GM12875 (cell line): ENCODE data around the gene CYBRD1.

Experiments
- H3K4me3 ChIP-seq: one replicate; pipeline ENCODE4 v1.5.1; 2011; ENCODE audit warnings: low read depth, low read length, control low read depth
- TF ChIP-seq, protein P1 (sequence below): IDR thresholded peaks from 2 replicates; pipeline ENCODE4 v1.5.1; 2011; ENCODE audit warnings: low read depth, mild to moderate bottlenecking, control low read depth, inconsistent platforms, low read length, moderate library complexity, borderline replicate concordance; ENCODE audit not compliant: insufficient read depth

CYBRD1 gene

DNA sequence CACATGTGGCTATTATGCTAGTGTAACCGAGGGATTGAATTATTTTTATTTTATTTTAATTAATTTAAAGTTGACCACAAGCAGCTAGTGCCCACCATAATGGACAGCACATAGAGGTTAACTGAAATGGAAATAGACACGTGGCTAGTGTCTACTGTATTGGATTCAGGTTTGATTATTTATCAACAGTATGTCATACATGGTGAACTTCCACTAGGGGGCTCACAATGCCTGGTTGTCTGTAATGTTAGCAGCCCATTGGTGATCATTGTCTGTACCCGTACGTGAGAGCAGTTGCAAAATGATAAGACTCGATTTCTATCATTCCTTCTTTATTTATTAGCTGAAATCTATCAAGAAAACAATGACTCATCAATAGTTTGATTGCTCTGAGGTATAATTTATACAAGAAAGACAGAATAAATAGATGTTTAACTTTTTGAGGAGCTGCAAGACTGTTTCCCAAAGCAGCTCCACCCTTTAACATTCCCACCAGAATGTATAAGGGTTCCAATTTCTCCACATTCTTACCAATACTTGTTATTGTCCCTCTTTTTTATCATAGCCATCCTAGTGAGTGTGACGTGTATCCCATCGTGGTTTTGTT is 76.5 kb downstream of the CYBRD1 start:
- TF ChIP-seq, protein P1, sequence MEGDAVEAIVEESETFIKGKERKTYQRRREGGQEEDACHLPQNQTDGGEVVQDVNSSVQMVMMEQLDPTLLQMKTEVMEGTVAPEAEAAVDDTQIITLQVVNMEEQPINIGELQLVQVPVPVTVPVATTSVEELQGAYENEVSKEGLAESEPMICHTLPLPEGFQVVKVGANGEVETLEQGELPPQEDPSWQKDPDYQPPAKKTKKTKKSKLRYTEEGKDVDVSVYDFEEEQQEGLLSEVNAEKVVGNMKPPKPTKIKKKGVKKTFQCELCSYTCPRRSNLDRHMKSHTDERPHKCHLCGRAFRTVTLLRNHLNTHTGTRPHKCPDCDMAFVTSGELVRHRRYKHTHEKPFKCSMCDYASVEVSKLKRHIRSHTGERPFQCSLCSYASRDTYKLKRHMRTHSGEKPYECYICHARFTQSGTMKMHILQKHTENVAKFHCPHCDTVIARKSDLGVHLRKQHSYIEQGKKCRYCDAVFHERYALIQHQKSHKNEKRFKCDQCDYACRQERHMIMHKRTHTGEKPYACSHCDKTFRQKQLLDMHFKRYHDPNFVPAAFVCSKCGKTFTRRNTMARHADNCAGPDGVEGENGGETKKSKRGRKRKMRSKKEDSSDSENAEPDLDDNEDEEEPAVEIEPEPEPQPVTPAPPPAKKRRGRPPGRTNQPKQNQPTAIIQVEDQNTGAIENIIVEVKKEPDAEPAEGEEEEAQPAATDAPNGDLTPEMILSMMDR = peak; percentile 78
- H3K4me3 ChIP-seq = no peak overlapping the region

DNA sequence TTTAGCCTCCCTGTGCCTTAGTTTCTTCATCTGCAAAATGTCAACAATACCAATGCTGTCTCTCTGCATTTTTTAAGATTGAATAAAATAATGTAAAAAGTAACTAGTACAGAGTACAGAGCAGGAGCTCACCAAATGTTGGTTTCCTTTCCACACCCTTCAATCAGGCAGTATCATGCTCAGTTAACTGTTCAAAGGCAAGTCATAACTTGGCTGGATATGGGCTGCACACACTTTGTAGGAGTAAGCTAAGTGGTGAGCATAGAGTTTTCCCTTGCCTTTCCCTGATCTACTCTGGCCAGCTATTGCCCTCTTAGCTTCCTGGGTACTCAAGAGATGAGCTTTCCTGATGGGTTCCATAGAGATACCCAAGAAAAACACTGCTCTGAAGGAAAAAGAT is 77.9 kb downstream of the CYBRD1 start:
- H3K4me3 ChIP-seq = no peak overlapping the region
- TF ChIP-seq, protein P1 = no peak

DNA sequence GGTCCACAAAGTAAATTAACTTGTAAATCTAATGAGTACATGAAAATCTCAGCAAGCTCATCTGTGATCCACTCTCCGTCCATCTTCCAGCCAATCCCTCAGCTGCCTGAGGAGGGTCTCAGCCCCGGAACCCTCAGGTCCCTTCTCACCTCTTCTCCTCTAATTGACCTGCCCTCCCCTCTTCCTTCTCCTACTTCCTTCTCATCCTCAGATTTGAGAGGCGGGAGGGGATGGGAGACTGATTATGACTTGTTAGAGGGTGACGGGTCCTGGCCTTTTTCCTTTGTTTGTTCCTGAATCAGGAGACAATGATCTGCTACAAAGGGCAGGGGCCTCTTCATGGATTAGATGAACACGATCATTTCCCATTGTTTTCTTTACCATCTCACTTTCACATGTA is 80.1 kb downstream of the CYBRD1 start:
- no peak overlapping the region for H3K4me3 ChIP-seq
- TF ChIP-seq, protein P1 = no peak
